Endothelial cell of umbilical vein (primary cell): ENCODE measurements around the gene ARMH1. TPM values are rescaled to one million over a fixed set of nuclear protein-coding genes. Genes with fewer than 3 reads are reported as not detected.

Source experiments
- BruUV-seq: library from RNA; stranded (reverse); fragments of 400-500 nt; replicated peaks from 2 replicates; lab custom pipeline; 2021; lab: Mats Ljungman, UMichigan
- CTCF ChIA-PET: fragments of 300-600, 350-600 bp; sonication (Branson Sonifier 250); formaldehyde crosslinking; loops from one replicate; lab custom pipeline; 2021; ENCODE audit warnings: antibody characterized with exemption, inconsistent platforms; lab: Charles Lee
- POLR2A ChIA-PET: fragments of 300-600, 350-600 bp; sonication (Branson Sonifier 250); formaldehyde crosslinking; loops from one replicate; lab custom pipeline; 2021; ENCODE audit warnings: antibody characterized with exemption, inconsistent platforms; lab: Charles Lee
- DNase-seq: peaks from one replicate; pipeline ENCODE4 v3.0.0-alpha.2; 2011; ENCODE audit warnings: low read depth, low spot score
- FAIRE-seq: peaks from 2 replicates; lab custom pipeline; 2011; peaks lifted over from hg19 to GRCh38; lab: Jason Lieb, UNC
- H2AFZ ChIP-seq: 2 replicates; pipeline ENCODE4 v1.6.0; 2012; ENCODE audit warnings: low read depth, low read length, control low read depth, inconsistent platforms
- H3K27ac ChIP-seq: 2 replicates; pipeline ENCODE4 v1.5.1; 2011; ENCODE audit warnings: low read depth, mild to moderate bottlenecking, control low read depth, low read length, moderate library complexity; ENCODE audit not compliant: insufficient read depth
- H3K27me3 ChIP-seq, 2 experiments: 2 replicates each; pipeline versions ENCODE4 v1.6.0 to v1.6.1; 2011; ENCODE audit warnings: low read length in 2 of 2, mixed read lengths in 1 of 2; ENCODE audit not compliant: control insufficient read depth in 2 of 2, insufficient read depth in 2 of 2
- H3K36me3 ChIP-seq, 2 experiments: 2 replicates in 1 of 2; 3 replicates in 1 of 2; pipeline ENCODE4 v1.5.1; 2011; ENCODE audit warnings: low read length in 2 of 2, mild to moderate bottlenecking in 1 of 2, moderate library complexity in 1 of 2; ENCODE audit not compliant: control insufficient read depth in 2 of 2, insufficient read depth in 2 of 2; ENCODE audit errors: extremely low read depth in 1 of 2
- H3K4me1 ChIP-seq: 3 replicates; pipeline ENCODE4 v1.5.1; 2011; ENCODE audit warnings: mild to moderate bottlenecking, low read length; ENCODE audit not compliant: control insufficient read depth, insufficient read depth; ENCODE audit errors: extremely low read depth
- H3K4me2 ChIP-seq: 2 replicates; pipeline ENCODE4 v1.6.1; 2011; ENCODE audit warnings: low read length, control low read depth, mixed read lengths; ENCODE audit not compliant: insufficient read depth
- H3K4me3 ChIP-seq, 3 experiments: fragments of 200-600 bp in 1 of 3; sonication (generic), shearing (Covaris generic) in 1 of 3; replicated peaks in 1 of 3; 2 replicates each; pipeline ENCODE4 v1.5.1; 2011 to 2016; ENCODE audit warnings: control low read depth in 3 of 3, low read length in 3 of 3, mild to moderate bottlenecking in 2 of 3, inconsistent platforms in 1 of 3, low read depth in 1 of 3, moderate library complexity in 1 of 3; ENCODE audit not compliant: insufficient read depth in 1 of 3
- H3K79me2 ChIP-seq: 2 replicates; pipeline ENCODE4 v1.6.0; 2012; ENCODE audit warnings: low read length, inconsistent platforms; ENCODE audit not compliant: control insufficient read depth, insufficient read depth
- H3K9ac ChIP-seq: replicated peaks from 2 replicates; pipeline ENCODE3; 2011; ENCODE audit warnings: low read length, control low read depth; ENCODE audit not compliant: insufficient read depth; ENCODE audit errors: extremely low read depth
- H3K9me1 ChIP-seq: replicated peaks from 3 replicates; pipeline ENCODE4 v1.6.0; 2011; ENCODE audit warnings: mild to moderate bottlenecking, low read length; ENCODE audit not compliant: control insufficient read depth, insufficient read depth; ENCODE audit errors: extremely low read depth
- H3K9me3 ChIP-seq: replicated peaks from 2 replicates; pipeline ENCODE4 v1.5.1; 2012; ENCODE audit warnings: low read length, inconsistent platforms; ENCODE audit not compliant: control insufficient read depth, insufficient read depth
- H4K20me1 ChIP-seq: replicated peaks from 2 replicates; pipeline ENCODE3; 2011; ENCODE audit warnings: mild to moderate bottlenecking, low read length; ENCODE audit not compliant: control insufficient read depth, insufficient read depth; ENCODE audit errors: extremely low read depth
- EZH2 ChIP-seq: IDR thresholded peaks from 2 replicates; pipeline ENCODE4 v1.6.1; 2012; ENCODE audit warnings: borderline replicate concordance, low read depth, mild to moderate bottlenecking, moderate library complexity, low read length, inconsistent platforms; ENCODE audit not compliant: severe bottlenecking
- FOS ChIP-seq: IDR thresholded peaks from 2 replicates; pipeline ENCODE4 v1.6.1; 2011; ENCODE audit warnings: mild to moderate bottlenecking, low read length, moderate library complexity, borderline replicate concordance; ENCODE audit not compliant: insufficient read depth
- GATA2 ChIP-seq: IDR thresholded peaks from 2 replicates; pipeline ENCODE4 v1.7.0; 2011; ENCODE audit warnings: low read depth, mild to moderate bottlenecking, moderate library complexity, mixed read lengths, low read length; ENCODE audit not compliant: insufficient read length, insufficient read depth
- JUN ChIP-seq: IDR thresholded peaks from 2 replicates; pipeline ENCODE4 v1.6.1; 2011; ENCODE audit warnings: borderline replicate concordance, low read depth; ENCODE audit not compliant: insufficient read length, insufficient read depth
- MYC ChIP-seq: IDR thresholded peaks from one replicate; pipeline ENCODE4 v1.6.1; 2011; ENCODE audit warnings: mild to moderate bottlenecking, low read depth, low read length
- POLR2A ChIP-seq: IDR thresholded peaks from 2 replicates; pipeline ENCODE4 v1.6.1; 2012; ENCODE audit warnings: low read depth, mild to moderate bottlenecking, control low read depth, low read length
- POLR2AphosphoS5 ChIP-seq: IDR thresholded peaks from 2 replicates; pipeline ENCODE4 v1.6.1; 2012; ENCODE audit warnings: low read depth, mild to moderate bottlenecking, control low read depth, low read length, moderate library complexity; ENCODE audit not compliant: insufficient read depth
- dilution Hi-C: fragments of 300-500 bp; cut with MboI; formaldehyde crosslinking; loops from one replicate; pipeline ENCODE4 v1.15.0; 2019; ENCODE audit warnings: low sequenced_read_pairs; ENCODE audit not compliant: extremely low pct_ligation_motif_present
- intact Hi-C: fragments of 100-400 bp; cut with micrococcal nuclease; formaldehyde crosslinking; loops from one replicate; pipeline ENCODE4 v1.10.0; 2022
- polyA plus RNA-seq, 4 experiments: library from polyadenylated mRNA; depleted of rRNA in 3 of 4; stranded (reverse) in 3 of 4; unstranded in 1 of 4; fragments of >200 nt; gene quantifications; 2 replicates each; pipeline versions ENCODE4 v1.2.1 to v1.2.3, GENCODE V29; 2011 to 2012; ENCODE audit warnings: missing spikeins in 1 of 4
- total RNA-seq: library from RNA; stranded (reverse); gene quantifications from 2 replicates; pipeline ENCODE4 v1.2.3, GENCODE V29; 2021
- TF ChIP-seq, protein P1 (sequence below), 2 donors: IDR thresholded peaks; 1 replicate in 1 of 2; 2 replicates in 1 of 2; pipeline ENCODE4 v1.5.1; 2011; ENCODE audit warnings: low read length in 2 of 2, mild to moderate bottlenecking in 2 of 2, moderate library complexity in 2 of 2, control low read depth in 1 of 2, inconsistent platforms in 1 of 2, low read depth in 1 of 2; ENCODE audit not compliant: insufficient read depth in 1 of 2; ENCODE audit errors: extremely low read depth in 1 of 2
- TF ChIP-seq, protein P2 (sequence below): IDR thresholded peaks from 2 replicates; pipeline ENCODE4 v1.6.1; 2011; ENCODE audit not compliant: insufficient read depth, insufficient read length

Gene ARMH1
- total and polyA plus RNA-seq, 2 donors (not counting 3 experiments of a cell fraction or from before 2014, with no cell fraction given): 0.17 TPM; not detected in 1

GRCh38 chr1:44685881-44686280, 11.4 kb downstream of the ARMH1 start:
- Histone ChIP-seq H3K27ac (no peak overlapping the region), H3K9me1 (no peaks in the 10 kb centered on the region), H3K4me1 (no peaks in the 10 kb centered on the region), H2AFZ (no peak overlapping the region), H3K4me3 (no peak overlapping the region), H3K9me3 (no peaks in the 10 kb centered on the region), H3K4me2 (no peak overlapping the region), H3K9ac (no peak overlapping the region), H3K27me3 (peaks cover 0 to 7% of the 10 kb centered on the region in 2 experiments), H3K79me2 (no peaks in the 10 kb centered on the region), H3K36me3 (no peaks in the 10 kb centered on the region), H4K20me1 (no peaks in the 10 kb centered on the region)
- TF ChIP-seq GATA2: no peak
- TF ChIP-seq POLR2A: no peak
- TF ChIP-seq MYC: no peak
- no peak for TF ChIP-seq POLR2AphosphoS5
- TF ChIP-seq FOS: no peak
- no peak for TF ChIP-seq JUN
- no peak for TF ChIP-seq EZH2
- TF ChIP-seq, protein P1, sequence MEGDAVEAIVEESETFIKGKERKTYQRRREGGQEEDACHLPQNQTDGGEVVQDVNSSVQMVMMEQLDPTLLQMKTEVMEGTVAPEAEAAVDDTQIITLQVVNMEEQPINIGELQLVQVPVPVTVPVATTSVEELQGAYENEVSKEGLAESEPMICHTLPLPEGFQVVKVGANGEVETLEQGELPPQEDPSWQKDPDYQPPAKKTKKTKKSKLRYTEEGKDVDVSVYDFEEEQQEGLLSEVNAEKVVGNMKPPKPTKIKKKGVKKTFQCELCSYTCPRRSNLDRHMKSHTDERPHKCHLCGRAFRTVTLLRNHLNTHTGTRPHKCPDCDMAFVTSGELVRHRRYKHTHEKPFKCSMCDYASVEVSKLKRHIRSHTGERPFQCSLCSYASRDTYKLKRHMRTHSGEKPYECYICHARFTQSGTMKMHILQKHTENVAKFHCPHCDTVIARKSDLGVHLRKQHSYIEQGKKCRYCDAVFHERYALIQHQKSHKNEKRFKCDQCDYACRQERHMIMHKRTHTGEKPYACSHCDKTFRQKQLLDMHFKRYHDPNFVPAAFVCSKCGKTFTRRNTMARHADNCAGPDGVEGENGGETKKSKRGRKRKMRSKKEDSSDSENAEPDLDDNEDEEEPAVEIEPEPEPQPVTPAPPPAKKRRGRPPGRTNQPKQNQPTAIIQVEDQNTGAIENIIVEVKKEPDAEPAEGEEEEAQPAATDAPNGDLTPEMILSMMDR (IDR thresholded peaks at IDR 0.05; ENCODE audit: extremely low read depth in 1 of 2, insufficient read depth in 1 of 2, low read depth in 1 of 2, low read length in 2 of 2): no peak
- TF ChIP-seq, protein P2, sequence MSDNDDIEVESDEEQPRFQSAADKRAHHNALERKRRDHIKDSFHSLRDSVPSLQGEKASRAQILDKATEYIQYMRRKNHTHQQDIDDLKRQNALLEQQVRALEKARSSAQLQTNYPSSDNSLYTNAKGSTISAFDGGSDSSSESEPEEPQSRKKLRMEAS: no peak
- POLR2A ChIA-PET: no interaction called here
- CTCF ChIA-PET: interaction anchor here (0.9 to 1.0 kb wide), 2 partner anchors 13 to 33 kb away, joined by 3 read pairs; no protein-coding TSS in a partner anchor
- BruUV-seq: no TSS peak
- no peak for FAIRE-seq
- intact Hi-C loops (no loop called here), dilution Hi-C loops (no loop called here)
- no peak for DNase-seq
